VCaP (cell line): Measurements from ENCODE around the gene CELF1.
A peak's percentile ranks its signal among the peaks of the same experiment; 100 is the strongest.
"Not testable (repeated sequence)": the region's sequence is repeated elsewhere in the genome, so short reads cannot be mapped to it uniquely, and the experiment has no call there.

Experiments
- H3K27ac ChIP-seq: fragments of 450-650 bp; 2 replicates; pipeline ENCODE4 v1.5.1; 2017
- TF ChIP-seq, protein P1 (sequence below): fragments of 450-650 bp; conservative IDR thresholded peaks from 2 replicates; pipeline ENCODE4 v1.5.1; 2017; ENCODE audit warnings: mild to moderate bottlenecking, moderate library complexity

The CELF1 gene

DNA sequence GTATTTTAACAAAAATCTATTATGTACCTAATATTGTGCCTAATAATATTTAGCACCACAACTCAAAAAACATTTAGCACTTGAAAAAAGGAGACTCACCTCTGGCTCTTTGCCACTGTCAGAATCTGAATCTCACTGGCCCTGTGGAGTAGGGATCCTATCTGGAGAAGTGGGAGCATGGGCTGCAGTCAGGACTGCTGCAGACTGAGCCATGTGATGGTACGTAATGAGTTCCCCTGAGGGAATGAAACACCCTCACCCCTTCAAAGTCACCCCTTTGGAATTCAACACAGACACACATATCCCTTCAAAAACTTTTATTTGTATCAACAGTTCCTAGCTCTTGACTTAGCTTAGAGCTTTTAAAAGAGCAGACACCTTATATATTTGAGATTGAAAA, 19.0 kb upstream of the CELF1 start:
- H3K27ac ChIP-seq, result no peak overlapping the region
- TF ChIP-seq, protein P1, sequence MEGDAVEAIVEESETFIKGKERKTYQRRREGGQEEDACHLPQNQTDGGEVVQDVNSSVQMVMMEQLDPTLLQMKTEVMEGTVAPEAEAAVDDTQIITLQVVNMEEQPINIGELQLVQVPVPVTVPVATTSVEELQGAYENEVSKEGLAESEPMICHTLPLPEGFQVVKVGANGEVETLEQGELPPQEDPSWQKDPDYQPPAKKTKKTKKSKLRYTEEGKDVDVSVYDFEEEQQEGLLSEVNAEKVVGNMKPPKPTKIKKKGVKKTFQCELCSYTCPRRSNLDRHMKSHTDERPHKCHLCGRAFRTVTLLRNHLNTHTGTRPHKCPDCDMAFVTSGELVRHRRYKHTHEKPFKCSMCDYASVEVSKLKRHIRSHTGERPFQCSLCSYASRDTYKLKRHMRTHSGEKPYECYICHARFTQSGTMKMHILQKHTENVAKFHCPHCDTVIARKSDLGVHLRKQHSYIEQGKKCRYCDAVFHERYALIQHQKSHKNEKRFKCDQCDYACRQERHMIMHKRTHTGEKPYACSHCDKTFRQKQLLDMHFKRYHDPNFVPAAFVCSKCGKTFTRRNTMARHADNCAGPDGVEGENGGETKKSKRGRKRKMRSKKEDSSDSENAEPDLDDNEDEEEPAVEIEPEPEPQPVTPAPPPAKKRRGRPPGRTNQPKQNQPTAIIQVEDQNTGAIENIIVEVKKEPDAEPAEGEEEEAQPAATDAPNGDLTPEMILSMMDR, result no peak

DNA sequence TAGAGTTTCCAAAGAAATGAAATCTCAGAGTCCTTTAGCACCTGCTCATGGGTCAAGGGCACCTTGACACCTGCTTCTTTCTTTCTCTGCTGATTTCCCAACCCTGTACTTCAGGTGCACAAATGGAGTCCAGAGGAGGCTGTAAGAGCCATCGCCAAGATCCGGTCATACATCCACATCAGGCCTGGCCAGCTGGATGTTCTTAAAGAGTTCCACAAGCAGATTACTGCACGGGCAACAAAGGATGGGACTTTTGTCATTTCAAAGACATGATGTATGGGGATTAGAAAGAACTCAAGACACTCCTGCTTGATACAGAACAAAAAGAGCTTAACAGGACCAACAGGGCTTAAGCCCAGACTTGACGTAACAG, 18.4 kb upstream of the CELF1 start:
- no peak overlapping the region for H3K27ac ChIP-seq
- TF ChIP-seq, protein P1, result no peak

DNA sequence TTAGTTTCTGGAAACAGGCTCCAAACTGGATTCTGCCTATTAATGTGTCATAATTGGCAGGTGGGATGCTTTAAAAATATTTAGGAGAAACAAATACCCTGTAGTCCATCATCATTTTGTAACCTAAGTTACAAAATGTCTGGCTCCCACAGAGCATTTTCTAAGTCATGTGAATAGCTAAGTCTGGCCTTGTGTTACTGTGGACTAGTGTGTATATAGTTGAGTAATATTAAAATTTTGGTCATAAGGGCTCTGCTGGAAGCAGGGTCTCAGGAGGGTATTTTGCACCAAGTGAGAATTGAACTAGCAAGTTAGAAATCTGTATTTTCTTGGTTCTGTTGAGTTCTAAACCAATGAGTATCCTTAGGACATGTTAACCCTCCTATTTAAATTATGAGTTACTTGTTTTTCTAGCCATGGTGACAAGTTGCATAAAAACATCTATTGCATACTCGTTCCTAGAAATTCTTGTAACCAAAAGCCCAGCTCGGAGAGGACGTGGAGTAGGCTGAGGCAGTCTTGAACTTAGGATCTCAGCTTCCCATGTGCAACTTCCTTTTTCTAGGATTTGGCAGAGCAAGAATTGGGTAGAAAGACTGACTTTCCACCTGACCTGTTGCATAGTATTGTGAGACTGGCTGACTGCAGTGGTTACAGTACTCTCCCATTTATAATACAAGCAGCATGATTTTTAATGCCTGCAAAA, 17.9 kb upstream of the CELF1 start:
- H3K27ac ChIP-seq, result no peak overlapping the region
- TF ChIP-seq, protein P1, result no peak

DNA sequence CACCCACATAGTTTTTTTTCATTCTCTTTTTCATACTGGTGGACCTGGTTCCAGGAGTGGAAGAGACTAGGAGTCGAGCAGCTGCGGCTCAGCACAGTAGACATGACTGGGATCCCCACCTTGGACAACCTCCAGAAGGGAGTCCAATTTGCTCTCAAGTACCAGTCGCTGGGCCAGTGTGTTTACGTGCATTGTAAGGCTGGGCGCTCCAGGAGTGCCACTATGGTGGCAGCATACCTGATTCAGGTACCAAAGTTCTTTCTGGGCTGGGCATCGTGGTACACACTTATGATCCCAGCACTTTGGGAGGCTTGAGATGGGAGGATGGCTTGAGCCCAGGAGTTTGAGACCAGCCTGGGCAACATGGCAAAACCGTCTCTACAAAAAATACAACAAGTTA, 16.7 kb upstream of the CELF1 start:
- no peak overlapping the region for H3K27ac ChIP-seq
- TF ChIP-seq, protein P1, result no peak

DNA sequence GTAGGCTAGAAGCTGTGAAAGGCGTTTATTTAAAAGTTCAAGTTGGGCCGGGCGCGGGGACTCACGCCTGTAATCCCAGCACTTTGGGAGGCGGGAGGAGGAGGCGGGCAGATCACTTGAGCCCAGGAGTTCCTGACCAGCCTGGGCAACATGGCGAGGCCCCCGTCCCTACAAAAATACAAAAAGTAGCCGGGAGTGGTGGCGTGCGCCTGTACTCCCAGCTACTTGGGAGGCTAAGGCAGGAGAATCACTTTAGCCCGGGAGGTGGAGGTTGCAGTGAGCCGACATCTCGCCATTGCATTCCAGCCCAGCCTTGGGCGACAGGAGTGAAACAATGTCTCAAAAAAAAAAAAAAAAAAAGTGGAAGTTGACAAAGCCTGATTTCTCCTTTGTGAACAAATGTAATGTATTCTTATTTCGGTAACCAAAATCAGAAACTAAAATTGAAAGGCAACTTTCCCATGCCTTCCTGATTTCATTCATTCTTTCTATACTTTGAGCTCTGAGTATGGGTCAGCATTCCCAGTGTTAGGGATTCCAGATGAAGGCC, 13.3 kb upstream of the CELF1 start:
- TF ChIP-seq, protein P1, result no peak
- H3K27ac ChIP-seq, result peak overlapping the region; percentile 83

DNA sequence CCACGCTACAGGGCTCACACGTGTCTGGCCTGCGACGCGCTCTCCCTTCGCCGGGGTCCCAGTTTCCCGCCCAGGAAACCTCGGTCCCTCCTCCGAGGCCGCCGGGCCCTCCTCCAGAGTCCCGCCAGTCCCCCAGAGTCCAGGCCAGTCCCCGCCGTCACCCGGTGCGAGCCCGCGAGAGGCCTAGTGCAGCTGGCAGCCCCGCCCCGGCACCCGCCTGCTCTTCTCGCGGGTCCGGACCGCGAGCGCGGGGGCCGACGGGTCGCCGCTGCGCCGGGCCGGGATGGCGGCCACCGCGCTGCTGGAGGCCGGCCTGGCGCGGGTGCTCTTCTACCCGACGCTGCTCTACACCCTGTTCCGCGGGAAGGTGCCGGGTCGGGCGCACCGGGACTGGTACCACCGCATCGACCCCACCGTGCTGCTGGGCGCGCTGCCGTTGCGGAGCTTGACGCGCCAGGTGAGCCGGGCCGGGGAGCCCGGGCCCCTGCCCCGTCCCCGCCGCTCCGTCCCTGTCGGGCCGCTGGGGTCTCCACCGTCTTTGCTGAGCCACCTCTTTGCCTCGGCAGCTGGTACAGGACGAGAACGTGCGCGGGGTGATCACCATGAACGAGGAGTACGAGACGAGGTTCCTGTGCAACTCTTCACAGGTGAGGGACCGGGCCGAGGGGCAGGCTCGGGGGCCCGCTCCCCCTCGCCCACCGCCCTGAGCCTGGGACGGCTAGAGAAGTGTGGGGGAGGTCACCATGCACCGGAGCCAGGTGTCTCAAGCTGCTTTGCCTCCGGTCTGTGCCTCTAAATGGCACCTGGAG, 12.6 kb upstream of the CELF1 start, which contains the start of gene PTPMT1:
PTPMT1 (plus strand) TSS at position 260 of the 809 bp plus-strand sequence; CDS start at position 284, 24 bp downstream.
- TF ChIP-seq, protein P1, result no peak
- H3K27ac ChIP-seq, result peak within 1 kb of the TSS; percentile 83

DNA sequence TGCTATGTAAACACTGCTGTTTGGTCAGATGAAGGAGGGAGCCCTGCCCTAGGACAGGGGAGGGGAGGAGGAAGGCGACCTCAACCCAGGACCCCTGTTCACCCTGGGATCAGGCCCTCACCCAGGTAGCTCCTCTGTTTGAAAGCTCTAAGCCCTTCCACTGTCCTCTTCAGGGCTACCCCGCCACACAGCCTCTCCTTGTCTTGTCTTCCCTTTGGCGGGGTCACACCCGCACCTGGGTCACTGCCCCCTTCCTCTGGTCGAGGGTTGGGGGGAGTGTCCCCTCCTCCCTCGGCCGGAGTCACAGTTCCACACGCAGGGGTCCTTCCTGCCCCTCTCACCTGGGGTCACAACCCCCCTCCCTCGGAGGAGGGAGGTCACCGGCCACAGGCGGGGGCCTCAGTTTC, 12.0 kb upstream of the CELF1 start:
- TF ChIP-seq, protein P1, result no peak
- H3K27ac ChIP-seq, result peak overlapping the region; percentile 83

DNA sequence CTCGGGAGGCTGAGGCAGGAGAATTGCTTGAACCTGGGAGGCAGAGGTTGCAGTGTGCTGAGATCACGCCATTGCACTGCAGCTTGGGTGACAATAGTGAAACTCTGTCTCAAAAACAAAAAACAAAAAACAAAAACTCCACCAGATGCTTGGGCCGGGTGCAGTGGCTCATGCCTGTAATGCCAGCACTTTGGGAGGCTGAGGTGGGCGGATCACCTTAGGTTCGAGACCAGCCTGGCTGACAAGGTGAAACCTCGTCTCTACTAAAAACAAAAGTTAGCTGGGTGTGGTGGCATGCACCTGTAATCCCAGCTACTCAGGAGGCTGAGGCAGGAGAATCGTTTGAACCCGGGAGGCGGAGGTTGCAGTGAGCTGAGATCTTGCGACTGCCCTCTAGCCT, 11.4 kb upstream of the CELF1 start:
- H3K27ac ChIP-seq, result not testable (repeated sequence)

DNA sequence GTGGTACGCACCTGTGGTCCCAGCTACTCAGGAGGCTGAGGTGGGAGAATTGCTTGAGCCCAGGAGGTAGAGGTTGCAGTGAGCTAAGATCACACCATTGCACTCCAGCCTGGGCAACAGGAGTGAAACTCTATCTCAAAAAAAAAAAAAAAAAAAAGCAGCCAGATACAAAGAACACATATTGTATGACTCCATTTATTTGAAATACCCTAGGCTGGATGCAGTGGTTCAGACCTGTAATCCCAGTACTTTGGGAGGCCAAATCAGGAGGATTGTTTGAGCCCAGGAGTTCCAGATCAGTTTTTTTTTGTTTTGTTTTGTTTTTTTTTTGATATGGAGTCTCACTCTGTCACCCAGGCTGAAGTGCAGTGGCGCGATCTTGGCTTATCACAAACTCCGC, 9.5 kb upstream of the CELF1 start:
- not testable (repeated sequence) for H3K27ac ChIP-seq
